GM12878 (cell line): ENCODE results near the gene DPYSL3. TPM values are rescaled to one million over a fixed set of nuclear protein-coding genes. Genes with fewer than 3 reads are reported as not detected.

Experiments
- ATAC-seq: fragments of 200-7000 bp; cut with Tn5 transposase; 3 replicates; pipeline ENCODE4 v1.9.1; 2020; ENCODE audit warnings: mild to moderate bottlenecking, moderate library complexity
- BruUV-seq: library from RNA; stranded (reverse); fragments of 400-500 nt; replicated peaks from 2 replicates; lab custom pipeline; 2021; lab: Mats Ljungman, UMichigan
- CTCF ChIA-PET: fragments of 300-600 bp; sonication (Branson Sonifier 250); formaldehyde crosslinking; extraction: SDS; loops from one replicate; lab custom pipeline; 2021; ENCODE audit warnings: inconsistent platforms; lab: Yijun Ruan, JAX
- POLR2A ChIA-PET: fragments of 350-600 bp; formaldehyde crosslinking; extraction: SDS; loops from one replicate; lab custom pipeline; 2021; ENCODE audit warnings: inconsistent platforms; lab: Charles Lee
- RAD21 ChIA-PET: fragments of 300-600 bp; sonication (Branson Sonifier 250); formaldehyde crosslinking; loops from one replicate; lab custom pipeline; 2023; ENCODE audit warnings: antibody characterized with exemption; ENCODE audit not compliant: unreplicated experiment; lab: Charles Lee
- SMC1A ChIA-PET: fragments of 300-600 bp; sonication (Branson Sonifier 250); formaldehyde crosslinking; loops from one replicate; lab custom pipeline; 2023; ENCODE audit not compliant: unreplicated experiment, uncharacterized antibody; lab: Charles Lee
- DNase-seq: peaks from one replicate; pipeline ENCODE4 v3.0.0-alpha.2; 2011; ENCODE audit warnings: low read depth, low spot score
- FAIRE-seq: peaks from 3 replicates; lab custom pipeline; 2011; peaks lifted over from hg19 to GRCh38; lab: Jason Lieb, UNC
- H2AFZ ChIP-seq: 2 replicates; pipeline ENCODE4 v1.6.0; 2011; ENCODE audit warnings: low read depth, low read length, control low read depth; ENCODE audit not compliant: control insufficient read depth
- H3K27ac ChIP-seq: 2 replicates; pipeline ENCODE4 v1.5.1; 2011; ENCODE audit warnings: control low read depth; ENCODE audit not compliant: control insufficient read depth, insufficient read depth
- H3K27me3 ChIP-seq, 2 experiments: replicated peaks in 1 of 2; 2 replicates each; pipeline versions ENCODE4 v1.6.0 to v1.6.1; 2011; ENCODE audit warnings: low read length in 1 of 2; ENCODE audit not compliant: control insufficient read depth in 2 of 2, insufficient read depth in 2 of 2
- H3K36me3 ChIP-seq, 2 experiments: 2 replicates each; pipeline ENCODE4 v1.5.1; 2011; ENCODE audit warnings: low read length in 1 of 2; ENCODE audit not compliant: control insufficient read depth in 2 of 2, insufficient read depth in 2 of 2
- H3K4me1 ChIP-seq: 2 replicates; pipeline ENCODE4 v1.6.1; 2011; ENCODE audit warnings: mild to moderate bottlenecking, low read length, moderate library complexity, mixed read lengths; ENCODE audit not compliant: control insufficient read depth, insufficient read depth
- H3K4me2 ChIP-seq: 2 replicates; pipeline ENCODE4 v1.6.0; 2011; ENCODE audit warnings: control low read depth; ENCODE audit not compliant: control insufficient read depth, insufficient read depth
- H3K4me3 ChIP-seq: fragments of 200-600 bp; sonication (generic); 2 replicates; pipeline ENCODE4 v1.5.1; 2016
- H3K79me2 ChIP-seq: 2 replicates; pipeline ENCODE4 v1.6.0; 2011; ENCODE audit warnings: low read length; ENCODE audit not compliant: control insufficient read depth, insufficient read depth
- H3K9ac ChIP-seq: 2 replicates; pipeline ENCODE4 v1.8.0; 2011; ENCODE audit warnings: low read length, control low read depth, mixed read lengths; ENCODE audit not compliant: control insufficient read depth, insufficient read depth
- H3K9me3 ChIP-seq: replicated peaks from 3 replicates; pipeline ENCODE4 v1.5.1; 2011; ENCODE audit warnings: mild to moderate bottlenecking, low read length; ENCODE audit not compliant: control insufficient read depth, insufficient read depth
- H4K20me1 ChIP-seq: 2 replicates; pipeline ENCODE4 v1.6.0; 2011; ENCODE audit not compliant: control insufficient read depth, insufficient read depth
- BACH1 ChIP-seq: fragments of 450-650 bp; IDR thresholded peaks from 2 replicates; pipeline ENCODE4 v1.6.1; 2017; ENCODE audit warnings: mild to moderate bottlenecking, borderline replicate concordance
- BMI1 ChIP-seq: fragments of 450-650 bp; IDR thresholded peaks from 2 replicates; pipeline ENCODE4 v1.6.1; 2016; ENCODE audit warnings: mild to moderate bottlenecking, moderate library complexity, borderline replicate concordance
- CBFB ChIP-seq: IDR thresholded peaks from 2 replicates; pipeline ENCODE4 v1.6.1; 2016; ENCODE audit warnings: antibody characterized with exemption, low read depth
- CEBPZ ChIP-seq: fragments of 150-350 bp; IDR thresholded peaks from 2 replicates; pipeline ENCODE4 v1.6.1; 2016; ENCODE audit warnings: low read depth, low read length
- CREB1 ChIP-seq: IDR thresholded peaks from 2 replicates; pipeline ENCODE4 v1.6.1; 2012; ENCODE audit warnings: low read depth, mild to moderate bottlenecking, inconsistent platforms
- EZH2 ChIP-seq: IDR thresholded peaks from 2 replicates; pipeline ENCODE4 v1.6.1; 2012; ENCODE audit warnings: low read depth, mild to moderate bottlenecking, control low read depth, inconsistent platforms, low read length, borderline replicate concordance; ENCODE audit not compliant: control insufficient read depth
- FOXM1 ChIP-seq: IDR thresholded peaks from 2 replicates; pipeline ENCODE4 v1.6.1; 2012; ENCODE audit warnings: low read depth, mild to moderate bottlenecking, inconsistent platforms, low read length, moderate library complexity
- JUNB ChIP-seq: IDR thresholded peaks from 2 replicates; pipeline ENCODE4 v1.6.1; 2016; ENCODE audit warnings: antibody characterized with exemption, mild to moderate bottlenecking
- NFYA ChIP-seq: IDR thresholded peaks from 2 replicates; pipeline ENCODE4 v1.6.1; 2011; ENCODE audit warnings: low read depth, mild to moderate bottlenecking, low read length, improper control_type of control experiment, borderline replicate concordance
- RAD51 ChIP-seq: fragments of 450-650 bp; IDR thresholded peaks from 2 replicates; pipeline ENCODE4 v1.6.1; 2016; ENCODE audit warnings: moderate library complexity, mild to moderate bottlenecking, inconsistent platforms
- RELA ChIP-seq: fragments of 450-650 bp; IDR thresholded peaks from 2 replicates; pipeline ENCODE4 v1.8.0; 2014; ENCODE audit warnings: borderline replicate concordance; ENCODE audit not compliant: partially characterized antibody
- SMAD1 ChIP-seq: fragments of 450-650 bp; IDR thresholded peaks from 2 replicates; pipeline ENCODE4 v1.6.1; 2018; ENCODE audit warnings: mild to moderate bottlenecking, low read depth; ENCODE audit not compliant: partially characterized antibody
- SMC3 ChIP-seq: IDR thresholded peaks from 2 replicates; pipeline ENCODE4 v1.6.1; 2011; ENCODE audit warnings: low read length, improper control_type of control experiment, borderline replicate concordance
- SP1 ChIP-seq: IDR thresholded peaks from one replicate; pipeline ENCODE4 v1.6.1; 2011; ENCODE audit warnings: low read depth, low read length
- SRF ChIP-seq, 2 experiments: IDR thresholded peaks; 2 replicates each; pipeline ENCODE4 v1.6.1; 2011; ENCODE audit warnings: low read depth in 2 of 2, low read length in 2 of 2, mild to moderate bottlenecking in 1 of 2, moderate library complexity in 1 of 2
- TCF3 ChIP-seq: IDR thresholded peaks from 2 replicates; pipeline ENCODE4 v1.6.1; 2012; ENCODE audit warnings: low read depth, mild to moderate bottlenecking, low read length, borderline replicate concordance; ENCODE audit not compliant: insufficient read depth
- TCF7 ChIP-seq: IDR thresholded peaks from 2 replicates; pipeline ENCODE4 v1.6.1; 2014; ENCODE audit warnings: antibody characterized with exemption, borderline replicate concordance
- ZNF207 ChIP-seq: fragments of 450-650 bp; IDR thresholded peaks from 2 replicates; pipeline ENCODE4 v1.6.1; 2014; ENCODE audit warnings: antibody characterized with exemption, mild to moderate bottlenecking, borderline replicate concordance
- ZNF24 ChIP-seq: fragments of 450-650 bp; IDR thresholded peaks from 2 replicates; pipeline ENCODE4 v1.6.1; 2017; ENCODE audit warnings: antibody characterized with exemption, mild to moderate bottlenecking
- WGBS: methylation state at CpG from one replicate; pipeline ENCODE4 v1.1.6; 2016; ENCODE audit warnings: low lambda C conversion rate; ENCODE audit not compliant: insufficient replicate concordance, insufficient coverage; ENCODE audit errors: missing lambda C conversion rate; 5-methylcytosine and 5-hydroxymethylcytosine counted together
- in situ Hi-C: fragments of 300-500 bp; cut with MboI; formaldehyde crosslinking; loops from 9 replicates; pipeline ENCODE4 v1.14.3; 2018; ENCODE audit warnings: mixed read lengths
- intact Hi-C: fragments of 100-400 bp; cut with micrococcal nuclease; formaldehyde crosslinking; loops from one replicate; pipeline ENCODE4 v1.14.2; 2022; ENCODE audit not compliant: unreplicated experiment
- polyA plus RNA-seq, 11 experiments: library from polyadenylated mRNA; depleted of rRNA in 4 of 11; unstranded in 6 of 11; stranded (reverse) in 5 of 11; fragments of >200 nt; fragmentation: Nextera tagmentation in 4 of 11; fragmentation: Illumina TruSeq in 1 of 11; extraction: Ambion mirVana in 4 of 11; extraction: Trizol in 1 of 11; gene quantifications; 1 replicate in 1 of 11; 2 replicates in 10 of 11; pipeline versions ENCODE4 v1.2.1 to v1.2.3, GENCODE V29; 2011 to 2016; ENCODE audit warnings: inconsistent platforms in 2 of 11, missing spikeins in 2 of 11, low read depth in 1 of 11
- total RNA-seq, 4 experiments: library from RNA; depleted of rRNA in 3 of 4; stranded (reverse); fragments of >200 nt in 3 of 4; fragmentation: Illumina TruSeq in 1 of 4; extraction: Trizol in 1 of 4; gene quantifications; 2 replicates each; pipeline versions ENCODE4 v1.2.1 to v1.2.3, GENCODE V29; 2013 to 2021
- TF ChIP-seq, protein P1 (sequence below): IDR thresholded peaks from 2 replicates; pipeline ENCODE4 v1.6.1; 2012; ENCODE audit warnings: low read depth, low read length, improper control_type of control experiment

The DPYSL3 gene
- total and polyA plus RNA-seq, 10 of the 15 experiments (the other 5 are each of a cell fraction or from before 2014, with no cell fraction given): 0.08 to 1.5 (median 0.45) TPM; not detected in 1

- TF ChIP-seq SMAD1 (no peak), EZH2 (no peak), CREB1 (no peak)
- TF ChIP-seq, all 136 proteins: peak for 0
These were observed 5.4 kb upstream of the DPYSL3 start (continued) for GRCh38 chr5:147515269-147515668.

DNA sequence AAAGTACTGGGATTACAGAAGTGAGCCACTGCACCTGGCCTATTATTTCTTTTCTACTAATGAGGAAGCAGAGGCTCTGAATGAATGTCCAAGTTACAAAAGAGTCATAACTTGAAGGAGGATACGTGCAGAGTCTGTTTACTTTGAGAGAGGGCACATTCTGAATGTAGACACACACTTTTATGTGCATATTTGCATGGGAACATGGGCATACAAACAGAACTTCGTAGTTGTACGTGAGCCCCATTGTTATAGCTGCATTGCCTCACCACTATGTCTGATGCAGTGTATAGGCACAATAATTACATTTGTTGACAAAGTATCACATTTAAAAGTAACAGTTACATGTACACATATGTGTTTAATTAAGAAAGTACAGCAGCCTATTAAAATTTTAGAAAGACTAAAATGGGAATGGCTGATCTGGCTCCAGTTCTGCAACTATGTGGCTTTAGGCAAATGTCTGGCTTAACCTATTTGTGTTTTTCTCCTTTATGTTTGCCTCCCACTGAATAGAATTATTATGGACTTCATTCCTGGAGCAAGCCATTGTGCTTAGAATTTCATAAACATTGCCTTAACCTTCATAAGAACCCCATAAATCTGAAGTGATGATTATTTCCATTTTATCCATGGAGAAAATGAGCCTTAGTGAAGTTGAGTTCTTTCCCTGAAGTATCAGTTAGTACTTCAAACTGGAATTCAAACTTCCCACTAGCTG is 3.0 kb upstream of the DPYSL3 start:
- no peaks in the 10 kb centered on the region for H3K4me1 ChIP-seq
- in situ Hi-C loops (no loop called here), intact Hi-C loops (no loop called here)
- no peaks in the 10 kb centered on the region for H3K79me2 ChIP-seq
- no peaks in the 10 kb centered on the region for H4K20me1 ChIP-seq
- no peaks in the 10 kb centered on the region for H3K9me3 ChIP-seq
- DNase-seq (no peak), FAIRE-seq (no peak), ATAC-seq (no peak; the same call in 2 of the 3 replicates)
- POLR2A ChIA-PET: interaction anchor here (0.6 kb wide), 1 partner anchor 15 kb away, joined by 3 read pairs; no protein-coding TSS in a partner anchor
- no peak overlapping the region for H3K9ac ChIP-seq
- BruUV-seq: no TSS peak
- CTCF ChIA-PET: interaction anchor here (0.8 kb wide), 1 partner anchor 58 kb away, joined by 4 read pairs; no protein-coding TSS in a partner anchor
- peaks cover 0 to 4% of the 10 kb centered on the region in 2 experiments; a peak in 2 of 4 replicates for H3K27me3 ChIP-seq
- no peak overlapping the region for H3K27ac ChIP-seq
- no peak overlapping the region for H3K4me2 ChIP-seq
- WGBS: 2% methylated on average over 3 of the region's 3 CpGs
- no peaks in the 10 kb centered on the region for H3K36me3 ChIP-seq
- no peak overlapping the region for H2AFZ ChIP-seq
- SMC1A ChIA-PET: no interaction called here
- no peak overlapping the region for H3K4me3 ChIP-seq
- RAD21 ChIA-PET: no interaction called here
- TF ChIP-seq SP1: no peak
- no peak for TF ChIP-seq ZNF24
- TF ChIP-seq NFYA: no peak
- no peak for TF ChIP-seq FOXM1
- no peak for TF ChIP-seq CEBPZ
- no peak for TF ChIP-seq ZNF207
- no peak for TF ChIP-seq RAD51
- no peak for TF ChIP-seq CBFB
- no peak for TF ChIP-seq BMI1
- TF ChIP-seq TCF3: no peak
- TF ChIP-seq SMC3: no peak
- TF ChIP-seq SRF (IDR thresholded peaks at IDR 0.05; ENCODE audit: low read depth in 2 of 2, low read length in 2 of 2): no peak
- TF ChIP-seq BACH1: no peak
- no peak for TF ChIP-seq RELA
- TF ChIP-seq JUNB: no peak
- no peak for TF ChIP-seq TCF7
- TF ChIP-seq, protein P1, sequence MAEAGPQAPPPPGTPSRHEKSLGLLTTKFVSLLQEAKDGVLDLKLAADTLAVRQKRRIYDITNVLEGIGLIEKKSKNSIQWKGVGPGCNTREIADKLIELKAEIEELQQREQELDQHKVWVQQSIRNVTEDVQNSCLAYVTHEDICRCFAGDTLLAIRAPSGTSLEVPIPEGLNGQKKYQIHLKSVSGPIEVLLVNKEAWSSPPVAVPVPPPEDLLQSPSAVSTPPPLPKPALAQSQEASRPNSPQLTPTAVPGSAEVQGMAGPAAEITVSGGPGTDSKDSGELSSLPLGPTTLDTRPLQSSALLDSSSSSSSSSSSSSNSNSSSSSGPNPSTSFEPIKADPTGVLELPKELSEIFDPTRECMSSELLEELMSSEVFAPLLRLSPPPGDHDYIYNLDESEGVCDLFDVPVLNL: no peak
